GM19035 (cell line): ENCODE results near the gene TTC21B.
"Not testable (repeated sequence)": the region's sequence is repeated elsewhere in the genome, so short reads cannot be mapped to it uniquely, and the experiment has no call there.

ENCODE experiments used
- ATAC-seq: cut with Tn5 transposase; IDR thresholded peaks from one replicate; pipeline ENCODE4 v1.9.1; 2021; ENCODE audit not compliant: unreplicated experiment

TTC21B gene

DNA sequence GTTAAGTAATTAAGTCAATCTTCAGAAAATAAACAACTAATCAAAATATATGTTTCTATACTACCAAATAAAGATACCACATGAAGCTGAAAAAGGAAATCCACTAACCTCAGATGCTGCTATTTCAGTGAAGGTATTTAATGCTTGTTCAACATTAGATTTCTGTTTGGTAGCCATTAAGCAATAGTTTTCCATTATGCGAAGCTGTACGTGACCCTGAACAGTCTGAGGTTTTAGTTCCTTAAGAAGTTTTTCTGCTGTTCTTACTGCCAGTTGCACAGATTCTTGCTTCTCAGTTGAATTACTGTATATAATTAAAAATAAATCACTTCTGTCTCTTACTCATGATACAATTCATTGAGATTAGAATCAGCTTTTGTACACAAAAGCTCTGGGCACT is 65.4 kb downstream of the TTC21B start:
- no peak for ATAC-seq

DNA sequence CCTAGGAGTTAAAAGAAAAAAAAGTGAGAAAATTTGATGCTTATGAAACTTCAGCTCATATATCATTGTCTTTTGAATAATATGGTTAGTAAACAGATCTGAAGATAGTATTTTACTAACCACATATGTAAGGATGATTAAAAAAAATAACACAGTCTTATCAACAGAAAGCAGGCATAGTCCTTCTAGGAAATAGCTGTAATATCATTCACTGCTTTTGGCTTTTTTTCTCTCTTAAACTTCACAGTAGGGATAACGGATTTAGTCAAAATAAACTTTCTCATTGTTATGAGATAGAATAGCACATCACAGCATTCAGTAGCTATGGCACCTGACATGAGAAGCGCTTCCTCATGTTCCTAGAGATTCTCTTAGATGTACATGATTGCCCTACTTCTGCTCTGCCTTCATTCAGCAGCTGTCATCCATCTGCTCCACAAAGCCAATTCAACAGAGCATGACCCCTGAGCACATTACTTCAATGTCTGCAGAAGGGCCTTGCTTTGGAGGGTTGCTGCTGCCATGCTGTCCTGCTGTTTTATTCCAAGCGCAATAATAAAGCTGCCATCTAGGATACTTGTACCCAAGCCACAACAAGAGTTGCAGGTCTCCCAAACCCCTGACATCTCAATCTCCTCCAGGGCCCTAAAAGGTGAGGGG is 67.0 kb downstream of the TTC21B start:
- ATAC-seq: no peak

DNA sequence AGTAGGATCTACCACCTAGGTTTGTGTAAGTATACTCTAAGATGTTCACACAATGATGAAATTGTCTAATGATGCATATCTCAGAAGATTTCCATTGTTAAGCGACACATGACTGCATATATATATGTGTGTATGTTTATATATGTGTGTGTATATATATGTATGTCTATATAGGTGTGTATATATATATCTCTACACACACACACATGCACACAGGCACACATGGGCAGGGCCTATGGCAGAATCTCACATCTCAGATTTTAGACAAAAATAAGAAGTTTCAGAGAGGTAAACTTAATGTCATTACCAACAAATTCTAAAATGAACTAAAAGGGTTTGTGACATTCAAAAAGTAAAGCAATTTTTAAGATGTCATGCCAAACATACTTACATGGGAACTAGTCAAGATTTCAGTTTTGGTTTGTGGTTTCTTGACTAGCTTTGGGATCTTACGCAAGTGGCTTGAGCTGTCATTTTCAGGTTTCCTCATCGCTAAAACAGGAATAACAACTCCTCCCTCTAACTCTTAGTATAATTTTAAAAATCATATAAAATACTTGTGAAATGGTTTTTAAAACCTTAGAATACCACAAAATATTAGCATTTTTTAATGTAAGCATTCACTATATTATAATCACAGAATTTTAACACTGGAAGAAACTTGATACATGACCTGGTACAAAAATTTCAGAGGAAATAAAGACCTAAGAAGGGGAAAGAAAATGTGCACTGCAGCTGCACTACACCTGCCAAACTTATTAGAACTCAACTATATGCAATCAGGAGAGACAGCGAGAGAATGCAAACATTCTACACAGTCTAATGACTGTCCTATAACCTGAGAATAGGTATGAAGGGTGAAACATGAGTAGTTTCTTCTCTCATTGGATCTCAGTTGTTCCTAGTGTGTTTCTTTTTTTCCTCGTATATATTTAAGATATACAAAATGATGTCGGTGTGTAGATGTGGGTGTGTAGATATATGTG is 75.7 kb downstream of the TTC21B start:
- ATAC-seq: peak; percentile 71

DNA sequence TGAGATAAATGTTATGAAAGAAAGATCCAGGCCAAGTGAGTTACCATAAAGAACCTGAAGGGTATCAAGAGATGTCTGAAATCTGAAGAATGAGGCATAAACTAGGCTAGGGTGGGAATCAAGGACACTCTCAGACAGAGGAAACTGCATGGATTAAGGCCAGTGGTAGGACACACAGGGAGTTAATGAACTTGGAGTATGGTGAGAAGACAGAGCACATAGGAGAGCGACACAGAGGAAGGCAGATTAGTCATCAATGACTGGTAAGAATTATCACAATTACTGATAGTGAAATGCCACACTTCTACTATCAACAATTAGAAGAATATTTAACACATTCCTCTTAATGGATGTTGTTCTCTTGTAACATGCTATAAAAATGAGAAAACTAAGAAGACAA is 76.9 kb downstream of the TTC21B start:
- no peak for ATAC-seq

DNA sequence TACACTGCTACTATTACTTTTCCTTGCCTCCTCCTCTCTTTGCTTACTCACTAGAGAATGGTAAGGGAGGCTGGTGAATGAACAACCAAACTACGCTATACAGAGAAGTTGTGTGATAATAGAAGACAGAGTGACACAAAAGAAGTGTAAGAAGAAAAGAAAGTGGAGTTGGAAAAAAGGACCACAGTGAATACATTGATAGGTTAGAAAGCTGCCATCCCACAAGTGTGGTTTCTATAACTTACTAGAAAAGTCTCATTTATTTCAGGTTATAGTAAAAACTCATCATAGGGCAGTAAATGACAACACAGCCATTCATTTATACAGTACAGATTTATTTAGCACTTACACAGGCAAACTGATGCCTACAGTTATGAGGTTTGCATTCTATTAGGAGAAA is 77.3 kb downstream of the TTC21B start:
- ATAC-seq: no peak

DNA sequence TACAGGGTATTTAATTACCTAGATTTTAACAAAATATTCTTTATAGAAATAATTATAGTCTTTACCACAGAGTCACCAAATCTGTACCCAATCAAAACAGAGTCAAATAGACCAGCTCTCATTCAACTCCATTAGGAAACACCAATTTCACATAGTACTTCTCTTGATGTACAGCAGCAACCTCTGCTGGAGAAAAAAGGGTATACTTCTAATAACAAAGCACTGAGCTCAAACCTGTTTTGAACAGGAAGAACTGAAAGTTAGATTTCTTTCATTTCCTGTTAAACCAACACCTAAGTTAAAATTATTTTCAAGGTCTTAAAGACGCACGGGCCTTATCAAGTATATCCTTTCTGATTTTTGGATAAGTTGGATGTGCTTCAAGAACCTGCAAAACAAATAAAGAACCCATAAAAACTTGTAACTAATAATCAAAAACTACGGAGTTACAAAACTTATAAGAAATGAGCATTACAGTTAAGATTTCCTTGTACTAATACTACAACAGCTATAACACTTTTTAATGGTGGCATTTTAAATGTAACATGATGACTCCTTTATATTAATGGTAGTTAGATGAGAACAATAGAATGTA is 79.0 kb downstream of the TTC21B start:
- peak; percentile 94 for ATAC-seq

DNA sequence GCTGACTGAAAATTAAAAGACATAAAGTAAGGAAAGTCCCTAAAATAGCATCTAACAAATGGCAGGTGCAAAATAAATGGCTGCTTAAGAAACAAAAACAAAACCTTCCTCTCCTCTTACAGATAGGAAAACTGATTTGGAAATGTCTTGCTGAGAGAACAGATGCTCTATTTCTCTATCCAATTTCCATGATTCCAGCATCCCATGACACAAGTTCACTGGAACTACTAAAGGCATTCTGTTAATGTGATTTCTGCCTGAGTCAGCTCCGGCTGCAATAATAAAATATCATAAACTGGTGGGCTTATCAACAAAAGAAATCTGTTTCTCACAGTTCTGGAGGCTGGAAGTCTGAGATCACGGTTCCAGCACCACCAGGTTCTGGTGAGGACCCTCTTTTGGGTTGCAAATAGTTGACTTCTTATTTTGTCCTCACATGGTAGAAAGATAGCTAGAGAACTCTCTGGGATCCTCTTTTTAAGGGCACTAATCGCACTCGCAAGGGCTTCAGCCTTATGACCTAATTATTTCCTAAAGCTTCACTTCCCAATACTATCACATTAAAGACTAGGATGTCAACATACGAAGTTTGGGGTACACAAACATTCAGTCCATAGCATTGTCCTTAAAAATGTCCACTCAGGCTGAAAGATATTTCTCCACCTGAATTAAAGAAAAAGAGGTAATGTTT is 81.3 kb downstream of the TTC21B start:
- ATAC-seq: no peak

DNA sequence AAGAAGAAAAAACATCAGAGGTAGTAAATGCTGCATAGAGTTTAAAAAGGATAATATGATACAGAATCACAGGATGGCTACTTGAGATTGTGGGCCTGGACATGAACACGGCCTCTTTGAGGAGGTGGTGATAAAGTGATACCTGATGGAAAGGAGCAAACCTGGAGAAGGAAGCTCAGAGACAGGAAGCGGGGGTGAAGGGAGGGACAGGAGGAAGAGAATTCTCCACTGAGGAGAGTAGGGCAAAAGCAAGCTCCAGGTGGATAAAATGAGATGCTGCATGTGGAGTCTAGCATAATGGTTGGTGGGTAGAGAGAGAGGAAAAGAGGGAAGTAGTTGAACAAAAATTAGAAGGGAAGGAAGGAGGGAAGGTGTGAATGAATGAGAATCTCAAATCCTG is 82.6 kb downstream of the TTC21B start:
- no peak for ATAC-seq

DNA sequence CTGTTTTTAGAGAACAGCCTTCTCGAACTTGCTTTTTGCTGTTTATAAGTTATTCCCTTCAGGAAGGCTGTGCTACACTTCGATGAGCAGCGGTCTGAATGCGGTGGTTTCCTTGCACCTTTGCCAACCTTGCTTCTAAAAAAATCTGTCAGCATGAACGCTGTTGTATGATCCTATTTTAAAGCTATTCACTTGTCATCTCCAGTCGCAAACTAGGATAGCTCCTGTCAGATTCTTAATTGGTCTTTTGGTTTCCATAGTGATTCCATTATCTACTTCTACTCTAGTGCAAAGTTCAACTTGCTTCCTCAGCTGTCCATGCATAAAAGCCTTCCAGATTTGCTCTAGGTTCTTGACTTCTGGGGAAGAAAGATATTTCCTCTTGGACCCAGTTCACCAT is 83.2 kb downstream of the TTC21B start:
- ATAC-seq: no peak

DNA sequence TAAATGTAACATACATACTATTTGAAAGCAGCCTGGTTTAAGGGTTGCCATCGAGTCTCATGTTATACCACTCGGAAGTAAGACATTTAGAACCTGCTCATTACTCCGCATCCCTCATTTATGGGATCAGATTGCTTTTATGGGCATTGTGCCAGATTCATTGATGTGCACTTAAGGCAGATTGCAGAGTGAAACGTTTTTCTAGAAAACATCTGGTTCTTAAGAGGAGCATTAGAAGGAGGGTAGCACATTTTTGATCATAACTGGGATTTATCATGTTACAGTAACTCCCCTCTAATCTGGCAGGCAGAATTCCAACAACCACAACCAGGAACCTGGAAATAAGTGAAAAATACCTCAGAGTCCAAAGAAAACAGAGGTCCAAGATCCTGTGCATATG is 85.4 kb downstream of the TTC21B start:
- ATAC-seq: no peak

DNA sequence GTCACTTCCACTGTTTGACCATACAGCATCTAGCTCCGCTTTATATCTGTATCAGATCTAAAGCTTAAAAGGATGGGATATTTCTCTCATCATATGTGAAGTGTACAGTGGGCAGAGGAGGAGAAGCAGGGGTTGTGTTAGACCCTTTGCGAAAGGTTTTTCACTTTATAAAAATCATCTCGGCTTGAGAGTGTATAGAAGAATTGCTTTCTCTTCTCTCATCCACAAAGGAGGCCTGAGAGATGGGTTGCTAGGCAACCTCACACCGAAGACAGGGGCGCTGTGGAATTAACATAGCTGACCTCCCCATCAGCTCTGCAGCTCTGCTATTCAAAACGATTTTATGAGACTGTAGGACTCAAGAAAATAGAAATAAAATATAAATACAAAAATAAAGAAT is 89.3 kb downstream of the TTC21B start:
- ATAC-seq: peak; percentile 18

DNA sequence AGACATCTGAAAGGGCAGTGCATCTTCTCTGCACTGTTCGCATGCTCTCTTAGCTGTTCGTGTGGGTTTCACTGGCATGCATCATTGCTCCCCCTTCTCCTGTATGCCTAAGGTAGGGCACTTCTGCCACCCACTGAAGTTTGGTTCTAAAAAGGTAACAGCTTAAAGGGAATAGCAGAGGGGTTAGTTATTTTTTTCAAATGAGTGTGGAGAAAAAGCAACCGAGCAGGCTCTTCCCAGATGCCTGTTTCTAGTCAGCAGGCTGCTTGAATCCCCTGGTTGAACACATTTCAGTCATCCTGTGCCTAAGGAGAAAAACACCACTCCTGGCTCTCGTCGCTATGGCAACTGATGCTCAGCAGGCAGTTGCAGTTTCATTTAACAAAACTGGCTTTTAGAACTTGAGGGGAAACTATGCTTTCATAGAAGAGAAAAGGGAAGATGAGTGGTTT is 89.7 kb downstream of the TTC21B start:
- peak; percentile 62 for ATAC-seq

DNA sequence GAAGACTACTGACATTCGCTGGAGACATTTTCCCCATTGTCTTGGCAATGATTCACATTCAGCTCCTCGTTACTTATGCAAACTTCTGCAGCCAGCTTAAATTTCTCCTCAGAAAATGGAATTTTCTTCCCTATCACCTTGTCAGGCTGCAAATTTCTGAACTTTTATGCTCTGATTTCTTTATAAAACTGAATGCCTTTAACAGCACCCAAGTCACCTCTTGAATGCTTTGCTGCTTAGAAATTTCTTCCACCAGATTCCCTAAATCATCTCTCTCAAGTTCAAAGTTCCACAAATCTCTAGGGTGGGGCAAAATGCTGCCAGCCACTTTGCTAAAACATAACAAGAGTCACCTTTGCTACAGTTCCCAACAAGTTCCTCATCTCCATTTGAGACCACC is 92.5 kb downstream of the TTC21B start:
- ATAC-seq: not testable (repeated sequence)

DNA sequence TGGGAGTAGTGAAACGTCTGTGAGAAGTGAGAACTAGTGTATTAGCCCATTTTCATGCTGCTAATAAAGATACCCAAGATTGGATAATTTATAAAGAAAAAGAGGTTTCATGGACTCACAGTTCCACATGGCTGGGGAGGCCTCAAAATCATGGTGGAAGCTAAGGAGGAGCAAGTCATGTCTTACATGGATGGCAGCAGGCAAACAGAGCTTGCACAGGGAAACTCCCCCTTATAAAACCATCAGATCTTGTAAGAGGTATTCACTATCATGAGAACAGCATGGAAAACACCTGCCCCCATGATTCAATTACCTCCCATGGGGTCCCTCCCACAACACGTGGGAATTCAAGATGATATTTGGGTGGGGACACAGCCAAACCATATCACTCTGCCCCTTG is 93.9 kb downstream of the TTC21B start:
- not testable (repeated sequence) for ATAC-seq

DNA sequence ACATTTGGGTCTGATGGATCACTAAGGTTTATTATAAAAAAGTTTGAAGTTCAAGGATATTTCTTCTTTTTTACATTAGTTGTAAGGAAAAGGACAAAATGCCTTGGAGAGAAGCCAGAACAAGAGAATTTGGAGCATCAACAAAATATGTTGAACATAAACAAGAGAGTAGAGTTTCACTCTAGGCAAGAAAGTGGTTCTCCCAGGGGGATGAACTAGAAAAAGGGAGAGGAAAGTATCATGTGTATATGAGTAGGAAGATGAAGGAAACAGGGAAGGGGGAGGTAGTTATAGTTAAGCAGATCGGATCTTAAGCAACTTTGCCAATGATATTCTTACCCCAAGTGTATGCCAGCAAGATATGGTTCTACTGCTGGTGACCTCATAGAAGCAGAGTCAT is 95.7 kb downstream of the TTC21B start:
- no peak for ATAC-seq

DNA sequence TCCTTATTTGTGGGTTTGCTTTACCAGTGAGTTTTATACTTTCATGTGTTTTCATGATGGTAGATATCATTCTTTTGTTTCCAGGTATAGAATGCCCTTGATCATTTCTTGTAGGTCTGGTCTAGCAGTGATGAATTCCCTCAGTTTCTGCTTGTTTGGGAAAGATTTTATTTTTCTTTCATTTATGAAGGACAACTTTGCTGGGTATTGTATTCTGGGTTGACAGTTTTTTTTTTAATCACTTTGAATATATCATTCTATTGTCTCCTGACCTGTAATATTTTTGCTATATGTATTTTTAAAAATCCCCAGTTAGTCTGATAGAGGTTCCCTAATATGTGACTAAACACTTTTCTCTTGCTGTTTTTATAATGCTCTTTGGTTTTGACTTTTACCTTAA is 101.2 kb downstream of the TTC21B start:
- ATAC-seq: no peak

DNA sequence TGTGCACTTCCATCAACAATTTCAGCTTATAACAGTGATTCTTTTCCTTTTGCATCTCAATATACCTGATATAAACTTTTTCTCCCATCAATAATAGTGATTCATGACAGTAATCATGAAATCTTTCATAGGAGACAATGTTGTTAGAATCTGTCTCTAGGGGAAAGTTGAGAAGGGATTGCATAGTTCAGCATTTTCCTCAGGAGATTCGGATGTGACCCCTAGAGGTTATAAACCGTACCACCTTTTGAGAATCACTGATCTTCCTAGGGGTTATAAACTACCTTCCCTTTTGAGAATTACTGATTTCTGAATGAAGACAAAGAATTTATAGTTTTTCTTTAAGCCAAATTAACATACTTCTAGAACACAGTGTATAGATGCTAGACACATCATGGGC is 106.6 kb downstream of the TTC21B start:
- ATAC-seq: no peak

DNA sequence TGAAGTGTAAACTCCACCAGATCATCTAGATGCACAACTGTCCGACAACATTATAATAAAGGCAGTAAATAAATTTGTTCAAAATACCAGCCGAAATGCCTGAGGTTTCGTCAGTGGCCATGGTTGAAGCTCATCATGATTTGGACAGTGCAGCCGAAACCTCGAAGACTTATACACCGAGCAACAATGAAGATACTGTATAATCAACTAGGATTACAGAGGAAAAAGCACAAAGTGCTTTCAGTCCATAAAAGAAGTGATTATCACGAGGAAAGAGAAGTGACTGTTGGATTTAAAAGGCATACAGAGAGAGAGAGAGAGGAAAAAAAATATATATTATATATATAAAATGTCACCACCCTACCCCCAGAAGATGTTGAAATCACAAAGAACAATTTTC is 107.5 kb downstream of the TTC21B start:
- no peak for ATAC-seq

DNA sequence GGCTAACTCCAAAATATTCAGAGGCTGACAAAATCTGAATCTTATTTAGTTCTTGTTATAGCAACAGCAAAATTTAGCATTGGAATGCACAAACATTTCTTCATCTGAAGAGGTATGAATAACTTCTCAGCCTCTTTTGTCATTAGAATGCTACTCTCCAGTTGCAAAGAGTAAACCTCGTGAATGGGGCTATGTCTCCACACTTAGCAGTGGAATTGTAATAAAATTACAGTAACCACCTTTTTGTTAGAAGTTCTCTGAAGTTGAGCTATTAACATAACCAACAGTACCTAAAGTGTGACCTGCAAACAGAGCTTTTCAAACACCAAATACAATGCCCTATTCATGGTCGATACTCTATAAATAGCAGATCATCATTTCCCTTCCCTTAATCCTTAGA is 109.4 kb downstream of the TTC21B start:
- no peak for ATAC-seq

DNA sequence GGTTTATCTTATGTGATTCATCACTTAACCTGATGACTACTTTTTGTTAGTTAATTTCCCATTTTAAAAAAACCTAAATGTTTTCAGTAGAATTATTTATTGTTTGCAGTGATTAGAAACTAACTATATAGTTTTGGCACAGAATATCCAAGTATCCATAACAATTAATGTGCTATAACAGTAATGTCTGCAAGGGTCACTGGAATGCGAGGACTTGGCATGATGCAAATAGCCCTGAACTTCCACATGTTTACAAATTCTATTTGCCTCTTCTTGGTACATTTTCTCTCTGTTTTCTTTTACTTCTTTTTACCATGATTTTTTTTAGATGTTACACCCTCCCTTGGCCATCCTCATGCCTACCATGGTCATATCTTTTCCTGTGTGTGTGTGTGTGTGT is 110.2 kb downstream of the TTC21B start:
- no peak for ATAC-seq

DNA sequence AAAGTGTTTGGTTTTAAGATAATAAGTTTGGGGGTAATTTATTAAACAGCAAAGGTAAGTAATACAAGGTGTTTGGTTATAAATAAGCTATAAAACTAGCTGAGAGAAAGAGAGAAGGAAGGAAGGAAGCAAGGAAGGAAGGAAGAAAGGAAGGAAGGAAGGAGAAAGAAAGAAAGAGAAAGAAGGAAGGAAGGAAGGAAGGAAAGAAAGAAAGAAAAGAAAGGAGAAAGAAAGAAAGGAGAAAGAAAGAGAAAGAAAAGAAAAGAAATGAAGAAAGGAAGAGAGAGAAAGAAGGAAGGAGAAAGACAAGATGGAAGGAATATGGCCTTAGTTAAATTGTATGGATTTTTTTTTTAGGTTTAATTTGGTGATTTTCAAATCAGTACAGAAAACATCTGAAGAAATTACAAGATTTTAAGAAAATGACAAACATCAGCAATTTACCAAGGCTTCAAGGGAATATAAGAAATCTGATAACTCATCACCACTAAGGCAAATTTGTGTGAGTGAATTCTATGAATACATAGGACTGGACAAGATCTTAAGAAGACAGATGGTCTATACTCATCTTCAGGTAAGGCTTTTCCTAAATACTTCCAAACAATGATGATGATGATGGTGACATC is 113.1 kb downstream of the TTC21B start:
- ATAC-seq: no peak
